ENCODE results near the gene VEPH1. TPM values are rescaled to one million over a fixed set of nuclear protein-coding genes. Genes with fewer than 3 reads are reported as not detected.

Gene VEPH1
- total RNA-seq, 4 donors from 2014 or later = 0.59 to 4.7 (median 2.7) TPM

DNA sequence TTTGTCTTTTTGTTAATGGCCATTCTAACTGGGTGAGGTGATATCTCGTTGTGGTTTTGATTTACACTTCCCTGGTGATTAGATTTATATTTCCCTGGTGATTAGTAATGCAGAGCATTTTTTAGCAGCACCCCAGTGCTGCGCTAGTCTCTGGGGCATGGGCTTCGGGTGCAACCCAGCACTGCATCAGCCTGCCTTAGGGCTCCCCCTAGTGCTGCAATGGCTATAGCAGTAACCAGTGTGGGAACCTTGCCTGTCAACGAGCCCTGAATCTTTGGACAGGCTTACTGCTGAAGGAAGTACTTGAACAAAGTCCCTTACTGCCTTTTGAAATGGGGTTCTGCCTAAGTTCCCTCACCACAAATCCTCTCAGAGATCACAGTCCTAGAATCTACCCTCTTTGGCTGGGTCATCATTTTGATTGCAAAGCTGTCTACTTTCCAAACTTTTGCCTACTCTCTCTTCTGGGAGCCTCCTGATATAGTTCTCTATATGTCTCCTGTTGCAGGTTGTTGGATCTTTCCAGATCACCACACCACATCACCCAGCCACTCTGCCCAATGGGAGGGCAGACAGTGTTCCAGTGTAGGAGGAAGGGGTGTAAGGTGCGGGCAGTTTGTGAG is 264.0 kb downstream of the VEPH1 start:
- H3K4me3 ChIP-seq (ENCODE audit: low read depth, poor library complexity, severe bottlenecking) = no peak overlapping the region
- TF ChIP-seq, protein P1, sequence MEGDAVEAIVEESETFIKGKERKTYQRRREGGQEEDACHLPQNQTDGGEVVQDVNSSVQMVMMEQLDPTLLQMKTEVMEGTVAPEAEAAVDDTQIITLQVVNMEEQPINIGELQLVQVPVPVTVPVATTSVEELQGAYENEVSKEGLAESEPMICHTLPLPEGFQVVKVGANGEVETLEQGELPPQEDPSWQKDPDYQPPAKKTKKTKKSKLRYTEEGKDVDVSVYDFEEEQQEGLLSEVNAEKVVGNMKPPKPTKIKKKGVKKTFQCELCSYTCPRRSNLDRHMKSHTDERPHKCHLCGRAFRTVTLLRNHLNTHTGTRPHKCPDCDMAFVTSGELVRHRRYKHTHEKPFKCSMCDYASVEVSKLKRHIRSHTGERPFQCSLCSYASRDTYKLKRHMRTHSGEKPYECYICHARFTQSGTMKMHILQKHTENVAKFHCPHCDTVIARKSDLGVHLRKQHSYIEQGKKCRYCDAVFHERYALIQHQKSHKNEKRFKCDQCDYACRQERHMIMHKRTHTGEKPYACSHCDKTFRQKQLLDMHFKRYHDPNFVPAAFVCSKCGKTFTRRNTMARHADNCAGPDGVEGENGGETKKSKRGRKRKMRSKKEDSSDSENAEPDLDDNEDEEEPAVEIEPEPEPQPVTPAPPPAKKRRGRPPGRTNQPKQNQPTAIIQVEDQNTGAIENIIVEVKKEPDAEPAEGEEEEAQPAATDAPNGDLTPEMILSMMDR (IDR thresholded peaks at IDR 0.05) = no peak
- no peak for TF ChIP-seq POLR2A (IDR thresholded peaks at IDR 0.05)
- intact Hi-C loops (cut with DNase I; ENCODE audit: low total_unique reads) = no loop called here
- DNase-seq (ENCODE audit: low spot score in 2 of 2) = no peak
- 50 to 60% methylated on average over 5 of the region's 5 CpGs for WGBS, 2 donors

DNA sequence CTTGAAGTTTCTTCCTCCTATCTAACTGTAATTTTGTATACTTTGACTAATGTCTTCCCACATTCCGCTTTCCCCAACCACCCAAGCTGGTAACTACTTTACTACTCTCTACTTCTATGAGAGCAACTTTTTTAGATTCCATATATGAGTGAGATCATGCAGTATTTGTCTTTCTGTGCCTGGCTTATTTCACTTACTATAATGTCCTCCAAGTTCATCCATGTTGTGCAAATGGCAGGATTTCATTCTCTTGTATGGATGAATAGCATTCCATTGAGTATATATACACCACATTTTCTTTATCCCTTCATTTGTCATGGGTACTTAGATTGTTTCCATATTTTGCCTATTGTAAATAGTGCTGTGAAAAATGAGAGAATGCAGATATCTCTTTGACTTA is 264.8 kb downstream of the VEPH1 start:
- 98 to 100% methylated on average over 1 of the region's 1 CpG for WGBS, 2 donors
- no peak for DNase-seq (ENCODE audit: low spot score in 2 of 2)

DNA sequence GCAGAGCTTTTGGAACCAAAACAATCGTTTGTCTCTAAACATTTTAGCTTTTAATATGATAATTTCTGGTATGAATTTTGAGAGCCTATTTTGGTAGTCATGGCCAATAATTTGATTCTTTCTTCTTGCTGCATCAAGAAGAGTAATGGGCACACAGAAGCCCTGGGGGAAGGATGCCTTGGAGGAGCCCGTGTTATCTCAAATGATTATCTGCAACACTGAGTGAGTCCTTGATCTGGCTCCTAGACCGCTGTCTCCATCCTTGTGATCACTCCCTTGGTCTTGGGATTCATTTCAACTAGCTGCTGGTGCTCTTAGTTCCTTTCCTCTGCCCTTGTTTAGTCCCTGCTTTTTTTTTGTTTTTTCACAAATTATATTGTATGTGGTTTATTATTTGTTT is 265.3 kb downstream of the VEPH1 start:
- 53 to 67% methylated on average over 3 of the region's 3 CpGs for WGBS, 2 donors

More for the DNA sequence above, 264.8 kb downstream of the VEPH1 start:
- intact Hi-C loops (cut with DNase I; ENCODE audit: low total_unique reads) = no loop called here
- no peak for TF ChIP-seq POLR2A (IDR thresholded peaks at IDR 0.05)
- TF ChIP-seq, protein P1 (IDR thresholded peaks at IDR 0.05) = no peak
- H3K4me3 ChIP-seq (ENCODE audit: low read depth, poor library complexity, severe bottlenecking) = no peak overlapping the region

DNA sequence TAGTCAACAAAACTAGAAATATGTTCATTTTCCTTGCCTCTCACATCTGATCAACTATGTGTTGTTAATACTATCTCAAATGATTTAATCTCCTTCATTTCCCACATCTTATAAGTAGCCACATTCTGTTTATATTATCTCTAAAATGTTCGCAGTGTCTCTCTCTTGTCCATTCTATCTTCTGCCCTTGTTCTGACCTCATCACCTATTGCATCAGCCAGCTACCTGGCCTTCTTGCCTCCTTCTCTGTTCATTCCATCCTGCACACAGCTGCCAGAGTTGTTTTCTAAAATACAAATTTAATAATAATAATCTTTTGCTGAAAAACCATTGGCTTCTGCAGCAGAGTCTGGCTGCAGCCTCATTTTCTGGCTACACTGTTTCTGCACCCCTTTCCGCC is 267.9 kb downstream of the VEPH1 start:
- no peak overlapping the region for H3K4me3 ChIP-seq (ENCODE audit: low read depth, poor library complexity, severe bottlenecking)
- intact Hi-C loops (cut with DNase I; ENCODE audit: low total_unique reads) = no loop called here
- no peak for DNase-seq (ENCODE audit: low spot score in 2 of 2)
- WGBS, 2 donors = 97 to 100% methylated on average over 2 of the region's 2 CpGs
- no peak for TF ChIP-seq POLR2A (IDR thresholded peaks at IDR 0.05)
- TF ChIP-seq, protein P1 (IDR thresholded peaks at IDR 0.05) = no peak

More for the DNA sequence above, 265.3 kb downstream of the VEPH1 start:
- intact Hi-C loops (cut with DNase I; ENCODE audit: low total_unique reads) = no loop called here
- H3K4me3 ChIP-seq (ENCODE audit: low read depth, poor library complexity, severe bottlenecking) = no peak overlapping the region
- TF ChIP-seq, protein P1 (IDR thresholded peaks at IDR 0.05) = no peak
- TF ChIP-seq POLR2A (IDR thresholded peaks at IDR 0.05) = no peak
- no peak for DNase-seq (ENCODE audit: low spot score in 2 of 2)

DNA sequence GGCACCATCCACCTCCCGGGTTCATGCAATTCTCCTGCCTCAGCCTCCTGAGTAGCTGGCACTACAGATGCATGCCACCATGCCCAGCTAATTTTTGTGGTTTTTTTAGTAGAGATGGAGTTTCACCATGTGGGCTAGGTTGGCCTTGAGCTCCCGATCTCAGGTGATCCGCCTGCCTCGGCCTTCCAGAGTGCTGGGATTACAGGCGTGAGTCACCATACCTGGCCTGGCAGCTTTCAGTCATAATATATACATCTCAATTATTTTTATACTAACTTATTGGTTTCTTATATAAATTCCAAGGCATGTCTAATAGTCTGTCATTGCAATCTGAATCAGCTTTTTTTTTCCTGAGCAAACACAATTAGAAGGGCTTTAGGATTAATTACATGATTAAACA is 269.3 kb downstream of the VEPH1 start:
- no peak for DNase-seq (ENCODE audit: low spot score in 2 of 2)
- TF ChIP-seq, protein P1 (IDR thresholded peaks at IDR 0.05) = no peak
- no peak for TF ChIP-seq POLR2A (IDR thresholded peaks at IDR 0.05)
- 87 to 92% methylated on average over 5 of the region's 5 CpGs for WGBS, 2 donors
- intact Hi-C loops (cut with DNase I; ENCODE audit: low total_unique reads) = no loop called here
- no peak overlapping the region for H3K4me3 ChIP-seq (ENCODE audit: low read depth, poor library complexity, severe bottlenecking)

DNA sequence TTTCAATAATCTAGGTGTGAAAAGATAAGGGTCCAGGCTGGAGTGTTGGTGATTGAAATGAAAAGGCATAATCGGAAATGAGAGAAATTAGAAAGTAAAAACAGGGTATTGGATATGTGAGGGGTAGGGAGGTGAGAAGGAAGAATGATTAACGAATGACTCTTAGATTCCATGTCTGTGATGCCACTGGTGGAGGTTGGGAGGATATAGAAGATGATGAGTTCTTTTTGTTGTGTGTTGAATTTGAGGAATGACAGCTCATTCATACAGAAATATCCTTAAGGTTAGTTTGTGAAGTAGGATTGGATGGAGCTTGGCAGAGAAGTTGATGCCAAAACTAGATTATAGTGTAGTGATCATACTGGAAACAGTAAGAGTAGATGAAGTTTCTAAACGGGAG is 271.1 kb downstream of the VEPH1 start:
- WGBS, 2 donors = 90 to 92% methylated on average over 3 of the region's 3 CpGs
- TF ChIP-seq, protein P1 (IDR thresholded peaks at IDR 0.05) = no peak
- TF ChIP-seq POLR2A (IDR thresholded peaks at IDR 0.05) = no peak
- intact Hi-C loops (cut with DNase I; ENCODE audit: low total_unique reads) = no loop called here
- no peak overlapping the region for H3K4me3 ChIP-seq (ENCODE audit: low read depth, poor library complexity, severe bottlenecking)
- DNase-seq (ENCODE audit: low spot score in 2 of 2) = no peak

Measured in lower leg skin (tissue), 4 donors.